ENCODE results near the gene ST3GAL5.

Gene ST3GAL5

DNA sequence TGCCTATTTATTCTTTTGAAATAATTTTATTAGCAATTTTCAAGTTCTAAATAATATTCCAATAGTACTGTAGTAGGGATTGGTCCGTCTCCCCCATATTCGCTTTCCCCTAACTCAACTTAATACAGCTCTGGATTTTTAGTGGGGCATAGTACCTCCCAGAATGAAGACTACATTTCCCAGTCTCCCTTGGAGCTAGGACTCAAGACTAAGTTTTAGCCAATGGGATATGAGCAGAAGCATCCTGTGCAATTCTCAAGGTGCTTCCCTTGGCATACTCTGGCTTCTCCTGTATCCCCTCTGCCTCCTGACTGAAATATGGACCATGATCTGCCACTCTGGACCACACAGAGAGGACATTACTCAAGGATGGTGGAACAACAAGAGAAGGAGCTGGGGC lies 24.1 kb downstream of the ST3GAL5 start:
- DNase-seq = no peak

DNA sequence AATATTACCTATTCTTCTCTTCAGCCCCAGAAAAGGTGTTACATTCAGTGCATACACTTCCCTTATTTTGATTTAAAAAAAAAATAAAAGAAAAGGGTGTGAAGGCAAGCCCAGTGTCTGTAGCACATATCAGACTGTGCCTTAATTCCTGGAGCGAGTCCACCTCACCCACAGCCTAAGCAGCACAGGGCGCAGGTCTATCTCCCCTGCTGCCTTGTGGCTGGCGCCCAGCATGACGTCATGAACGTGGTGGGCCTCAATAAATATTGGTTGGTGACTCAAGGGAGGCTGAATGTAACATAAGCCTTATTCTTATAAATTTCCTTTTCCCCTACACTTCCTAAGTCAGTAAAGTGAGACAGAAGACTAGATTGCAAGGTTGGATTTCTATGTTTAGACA lies 26.4 kb downstream of the ST3GAL5 start:
- DNase-seq = peak in 1 of 2 experiments; percentile 33

DNA sequence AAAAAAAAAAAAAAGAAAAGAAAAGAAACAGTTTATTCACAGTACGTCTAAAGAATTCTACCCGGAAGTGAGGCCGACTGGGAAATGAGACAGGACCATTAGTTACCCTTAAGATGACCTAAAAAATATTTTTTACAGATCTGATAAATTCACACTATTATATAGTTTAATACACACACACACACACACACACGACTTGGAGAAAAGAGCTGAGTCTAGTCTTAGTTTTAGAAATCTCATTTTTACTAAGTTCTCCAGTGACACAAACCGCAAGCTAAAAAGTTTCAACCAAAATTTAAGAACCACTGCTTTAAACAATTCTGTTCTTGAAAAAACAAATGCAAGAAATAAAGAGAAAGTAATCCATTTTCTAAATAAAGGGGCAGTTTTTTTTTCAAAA lies 27.1 kb downstream of the ST3GAL5 start:
- no peak for DNase-seq

DNA sequence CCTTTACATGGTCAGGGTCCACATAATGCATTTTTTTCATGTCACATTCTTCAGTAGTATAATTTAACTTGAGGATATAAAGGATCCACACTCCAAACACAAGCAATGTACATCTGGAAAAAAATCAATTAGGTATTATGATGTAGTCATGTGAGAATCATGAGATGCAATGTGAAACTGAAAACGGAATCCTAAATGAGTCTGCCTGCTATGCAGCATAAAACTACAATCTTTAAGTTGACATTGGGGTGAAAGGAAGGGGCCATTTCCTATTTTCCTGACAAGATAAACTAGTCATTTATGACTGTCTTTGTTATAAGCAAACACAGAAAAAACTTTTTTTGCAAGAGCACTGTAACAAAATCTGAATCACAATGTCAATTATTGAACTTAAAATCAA lies 27.6 kb downstream of the ST3GAL5 start:
- DNase-seq = no peak

DNA sequence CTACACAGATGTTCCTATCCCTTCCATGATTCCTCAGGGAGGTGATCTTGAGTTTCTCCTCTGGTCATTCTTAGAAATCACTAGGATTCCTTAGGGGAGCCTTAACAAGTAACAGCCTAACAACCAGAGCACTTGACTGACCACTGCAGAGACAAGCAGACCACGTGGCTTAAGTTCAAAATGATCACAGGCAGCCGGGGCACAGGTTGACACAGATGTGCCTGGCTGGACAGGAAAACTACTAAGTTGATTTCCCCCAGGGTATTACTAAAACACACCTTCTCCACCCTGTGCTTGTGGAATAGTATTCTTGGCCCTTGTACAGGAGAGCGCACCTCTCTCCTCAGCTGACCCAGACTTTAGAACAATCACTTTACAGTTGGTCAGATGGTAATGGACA lies 29.9 kb downstream of the ST3GAL5 start:
- no peak for DNase-seq

DNA sequence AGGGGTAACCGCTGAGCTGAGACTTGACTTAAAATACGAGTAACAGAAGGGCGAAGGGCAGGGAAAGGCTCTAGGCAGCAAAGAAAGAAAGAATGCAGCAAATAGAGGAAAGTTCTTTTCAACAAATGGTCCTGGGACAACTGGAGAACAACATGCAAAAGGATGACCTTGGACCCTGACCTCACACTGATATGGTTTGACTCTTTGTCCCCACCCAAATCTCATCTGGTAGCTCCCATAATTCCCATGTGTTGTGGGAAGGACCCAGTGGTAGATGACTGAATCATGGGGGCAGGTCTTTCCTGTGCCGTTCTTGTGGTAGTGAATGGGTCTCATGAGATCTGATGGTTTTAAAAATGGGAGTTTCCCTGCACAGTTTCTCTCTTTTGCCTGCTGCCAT lies 33.9 kb downstream of the ST3GAL5 start:
- no peak for DNase-seq

DNA sequence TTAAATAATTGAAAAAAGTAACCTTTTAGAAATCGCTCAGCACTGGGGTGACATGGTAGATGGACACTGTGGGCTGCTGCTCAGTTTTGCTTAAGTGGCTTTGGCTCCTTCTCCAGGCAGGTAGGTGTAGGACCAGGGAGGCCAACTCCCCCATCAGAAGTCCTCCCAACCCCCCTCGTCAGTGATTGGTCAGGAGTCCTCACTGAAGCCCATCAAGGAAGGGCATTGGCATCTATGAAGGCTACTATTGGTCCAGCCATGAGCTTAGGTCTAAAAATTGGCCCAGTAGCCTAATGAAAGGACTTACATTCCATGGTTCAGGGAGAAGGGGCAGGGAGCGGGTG lies 34.7 kb downstream of the ST3GAL5 start:
- peak in 1 of 2 experiments; percentile 33 for DNase-seq

DNA sequence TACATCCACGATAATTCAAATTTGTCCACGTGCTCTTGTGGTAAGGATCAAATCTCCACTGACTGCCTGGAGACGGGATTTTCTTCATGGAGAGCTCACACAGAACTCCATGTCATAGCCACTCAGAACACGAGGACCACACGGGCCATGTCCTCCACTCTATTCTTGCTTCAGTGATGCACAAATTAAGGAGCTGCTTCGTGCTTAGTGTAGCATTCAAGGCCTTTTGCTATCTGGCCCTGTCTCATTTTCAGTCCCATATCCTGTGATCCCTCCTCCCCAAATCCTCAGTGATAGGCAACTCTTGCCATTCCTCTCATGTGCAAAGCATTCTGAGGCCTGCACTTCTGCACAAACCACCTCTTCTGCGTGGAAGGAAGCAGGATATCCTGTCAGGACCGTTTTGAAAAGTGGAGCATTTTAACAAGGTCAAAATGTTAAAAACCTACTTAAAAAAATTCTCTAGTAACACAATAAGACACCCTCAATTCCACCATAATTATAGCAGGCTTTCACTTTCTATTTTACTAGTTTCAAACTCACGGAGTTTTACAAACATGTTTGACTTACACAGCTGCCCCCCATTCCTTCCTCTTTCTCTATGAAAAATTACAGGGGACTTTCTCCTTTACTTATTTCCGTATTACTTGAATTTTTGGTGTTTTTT lies 35.2 kb downstream of the ST3GAL5 start:
- DNase-seq = no peak

DNA sequence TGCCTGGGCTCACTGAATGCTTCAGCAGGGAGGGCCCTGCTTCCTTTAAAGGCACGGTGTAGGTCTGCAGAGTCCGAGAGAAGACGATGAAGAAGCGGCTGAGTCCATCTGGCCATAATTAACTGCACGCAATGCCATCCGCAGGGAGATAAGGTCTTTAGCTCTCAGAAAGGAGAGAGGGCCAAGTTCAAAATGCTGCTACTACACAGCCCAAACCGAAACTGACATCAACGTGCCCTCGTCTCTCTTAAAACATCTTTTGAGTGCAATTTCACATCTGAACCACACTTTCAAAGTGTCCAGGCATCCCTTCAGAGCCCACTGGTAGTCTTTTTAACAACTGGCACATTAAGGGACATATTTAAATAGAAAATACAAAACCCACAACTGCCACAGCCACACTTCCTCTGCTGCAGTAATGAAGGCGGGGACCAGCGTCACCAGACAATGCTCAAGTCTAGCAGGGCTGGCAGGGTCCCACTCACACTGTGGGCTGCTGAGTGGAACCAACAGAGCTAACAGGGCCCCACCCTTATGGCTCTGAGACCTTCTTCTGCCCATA lies 35.8 kb downstream of the ST3GAL5 start:
- peak; percentile 57 to 64 for DNase-seq

DNA sequence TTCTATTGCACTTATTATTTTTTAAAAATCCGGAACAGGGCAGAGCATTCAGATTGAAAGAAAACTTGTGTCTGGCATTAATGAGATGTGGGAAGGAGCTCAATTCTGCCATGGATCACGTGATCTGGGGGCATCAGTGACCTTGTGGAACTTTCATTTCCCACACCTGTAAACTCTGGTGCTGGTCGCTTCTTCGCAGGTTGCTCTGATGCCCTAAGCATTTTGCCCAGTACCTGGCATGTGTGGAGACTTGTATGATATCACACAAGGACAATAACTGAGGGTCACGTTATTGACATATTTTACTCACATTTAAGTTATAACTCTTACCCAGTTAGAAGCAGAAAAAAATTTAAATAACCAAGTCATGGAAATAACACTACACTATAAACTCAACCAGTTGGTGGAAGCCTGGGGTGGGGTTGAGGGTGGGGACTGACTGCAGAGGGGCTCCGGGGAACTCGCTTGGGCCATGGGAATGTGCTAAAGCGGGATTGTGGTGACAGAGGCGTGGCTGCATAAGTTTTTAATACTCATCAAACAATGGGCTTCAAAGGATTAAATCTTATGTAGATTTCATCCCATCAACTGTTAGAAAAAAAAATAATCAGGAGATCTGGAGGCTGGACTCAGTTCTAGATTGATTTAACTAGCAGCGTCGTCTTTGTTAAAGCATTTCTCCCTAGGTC lies 36.5 kb downstream of the ST3GAL5 start:
- no peak for DNase-seq

DNA sequence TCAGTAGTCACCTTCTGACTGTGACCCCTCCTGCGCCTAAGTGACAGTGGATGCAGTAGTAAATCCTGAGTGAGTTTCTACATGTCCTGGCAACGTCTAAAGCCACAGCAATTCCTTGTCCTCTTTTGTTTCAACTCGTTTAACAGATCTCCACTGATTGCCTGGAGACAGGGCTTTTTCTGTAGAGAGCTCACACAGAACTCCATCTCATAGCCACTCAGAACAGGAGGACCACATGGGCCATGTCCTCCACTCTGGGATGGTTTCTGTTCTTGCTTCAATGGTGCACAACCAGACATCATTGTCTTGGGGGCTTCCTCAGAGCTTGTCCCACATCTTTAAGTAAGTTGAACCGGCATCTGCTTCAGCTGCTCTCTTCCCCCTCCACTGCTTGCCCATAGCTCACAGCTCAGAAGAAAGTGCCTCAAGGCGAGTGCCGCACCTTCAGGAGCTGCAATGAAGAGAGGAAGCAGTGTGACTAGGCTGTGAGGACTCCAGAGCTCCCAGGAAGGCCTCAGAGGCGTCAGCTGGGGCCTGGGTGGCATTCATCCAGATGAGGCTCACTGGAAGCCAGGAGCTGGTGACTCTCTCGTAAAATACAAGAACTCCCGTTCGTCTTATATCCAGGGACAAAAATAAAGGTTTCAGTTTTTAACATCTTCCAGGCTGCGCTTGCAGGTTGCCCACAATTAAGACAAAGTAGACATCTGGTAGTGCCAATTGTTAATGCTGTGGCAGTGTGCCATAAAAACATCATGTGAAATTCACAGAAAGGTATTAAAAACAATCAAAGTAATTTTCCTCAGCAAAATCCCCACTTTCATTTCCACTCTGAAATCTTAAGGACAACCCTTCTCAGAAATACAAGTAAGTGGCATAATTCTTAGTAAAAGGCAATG lies 37.3 kb downstream of the ST3GAL5 start:
- peak; percentile 33 to 46 for DNase-seq

DNA sequence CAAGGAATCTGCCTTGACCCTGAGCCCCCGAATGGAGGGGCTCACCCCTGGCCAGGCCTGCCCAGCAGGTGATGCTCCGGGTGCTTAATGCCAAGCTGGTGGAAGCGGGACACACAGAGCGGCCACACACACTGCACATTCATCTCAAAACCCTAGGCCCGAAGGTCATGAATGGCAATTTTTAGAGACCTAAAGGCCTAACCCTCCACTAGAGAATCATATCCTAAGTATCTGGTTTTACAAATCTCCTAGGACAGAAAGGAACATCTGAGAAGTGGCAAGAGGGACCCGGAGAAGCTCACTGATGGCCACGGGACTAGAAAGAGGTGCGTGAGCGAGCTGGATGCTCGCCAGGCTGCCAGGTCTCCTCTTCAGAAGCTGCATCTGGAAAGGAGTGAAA lies 38.3 kb downstream of the ST3GAL5 start:
- DNase-seq = no peak

DNA sequence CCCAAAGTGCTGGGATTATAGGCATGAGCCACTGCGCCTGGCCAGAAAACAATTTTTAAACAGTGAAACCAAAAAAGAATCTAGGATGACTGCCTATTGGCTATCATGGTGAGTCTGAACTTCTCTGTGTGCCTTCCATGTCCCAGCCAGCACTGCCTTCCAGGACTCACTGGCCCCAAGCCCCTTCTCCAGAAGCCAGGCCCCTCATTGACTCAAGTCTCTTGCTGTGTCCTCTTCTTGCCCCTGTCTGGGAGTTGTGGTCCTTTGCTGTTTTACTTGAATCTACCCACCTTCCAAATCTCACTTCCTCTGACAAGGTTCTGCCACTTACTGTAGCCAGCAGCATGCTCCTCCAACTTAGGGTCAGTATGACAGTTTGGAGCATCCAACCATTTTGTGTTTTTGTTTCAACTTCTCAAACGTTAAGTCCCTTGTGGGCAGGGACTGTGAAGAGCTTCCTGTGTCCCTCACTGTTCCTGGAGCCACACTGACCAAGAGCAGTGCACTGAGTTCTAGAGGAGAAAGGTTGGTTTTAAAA lies 41.7 kb downstream of the ST3GAL5 start:
- DNase-seq = no peak

DNA sequence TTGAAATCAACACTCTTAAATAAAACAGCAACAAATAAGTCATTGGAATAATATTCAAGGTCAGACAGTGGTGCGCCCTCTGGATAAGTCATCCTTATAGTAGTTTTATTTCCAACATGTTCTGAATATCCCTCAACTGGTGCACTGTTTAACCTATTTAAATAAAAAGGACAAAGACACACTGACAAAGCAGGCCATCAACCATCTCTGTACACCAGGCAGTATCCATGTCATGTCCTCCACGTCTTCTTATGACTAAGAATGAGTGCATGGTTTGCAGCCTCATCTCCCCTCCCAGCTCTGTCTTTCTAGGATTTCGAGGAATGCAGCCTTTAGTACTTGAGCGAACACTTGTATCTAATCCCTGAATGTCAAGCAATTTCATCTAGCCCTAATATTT lies 42.4 kb downstream of the ST3GAL5 start:
- no peak for DNase-seq

DNA sequence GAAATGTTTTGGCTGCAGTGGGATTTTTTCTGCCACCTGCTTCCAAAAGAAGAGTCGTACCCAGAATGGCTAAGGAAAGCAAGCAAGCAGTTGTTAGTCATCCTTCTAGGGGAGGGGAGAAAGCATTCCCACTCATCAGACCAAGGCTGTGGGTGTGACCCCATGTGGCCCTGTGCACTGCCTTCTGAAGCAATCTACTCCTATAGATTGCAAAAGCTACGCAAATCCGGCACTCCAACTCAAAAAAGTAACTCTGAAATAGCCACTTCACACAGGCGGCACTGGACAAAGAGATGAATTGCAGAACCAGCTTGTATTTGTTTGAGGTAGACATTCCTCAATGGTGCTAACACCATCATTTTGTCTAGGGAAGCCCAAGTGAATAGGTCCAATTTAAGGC lies 44.3 kb downstream of the ST3GAL5 start:
- DNase-seq = no peak

DNA sequence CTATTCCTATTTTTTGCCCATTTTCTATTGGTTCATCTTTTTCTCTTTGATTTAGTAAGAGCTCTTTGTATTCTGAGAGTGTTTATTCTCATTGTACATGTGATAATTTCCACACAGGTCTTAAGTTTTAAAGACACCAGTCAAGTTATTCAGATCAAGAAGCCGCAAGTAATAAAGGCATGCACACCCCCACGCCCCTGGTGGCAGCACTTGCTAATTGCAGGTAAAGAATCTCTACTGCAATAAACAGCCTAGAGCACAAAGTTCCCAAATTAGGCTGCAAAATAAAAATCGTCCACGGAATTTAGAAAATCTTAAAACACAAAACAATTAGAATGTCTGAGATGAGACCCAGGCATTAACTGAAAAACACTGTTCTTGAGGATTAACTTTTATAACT lies 45.2 kb downstream of the ST3GAL5 start:
- DNase-seq = peak; percentile 64 to 65

DNA sequence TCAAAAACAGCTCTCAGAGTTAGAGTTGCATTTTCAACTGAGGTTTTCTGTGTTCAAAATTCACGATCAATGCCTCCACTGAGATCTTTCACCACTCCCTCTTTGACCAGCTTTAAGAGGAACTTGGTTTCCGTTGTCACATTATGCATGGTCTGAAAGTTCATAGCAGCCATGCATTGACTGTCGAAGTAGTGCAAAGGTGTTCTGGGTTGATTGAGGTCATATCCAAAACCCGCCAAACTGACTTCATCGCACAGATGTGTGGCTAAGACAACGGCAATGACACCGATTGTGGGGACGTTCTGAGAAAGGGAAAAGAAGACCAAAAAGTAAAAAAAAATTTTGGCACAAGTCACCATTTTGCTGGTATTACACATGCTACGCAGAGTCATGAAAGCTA lies 48.7 kb downstream of the ST3GAL5 start:
- no peak for DNase-seq

DNA sequence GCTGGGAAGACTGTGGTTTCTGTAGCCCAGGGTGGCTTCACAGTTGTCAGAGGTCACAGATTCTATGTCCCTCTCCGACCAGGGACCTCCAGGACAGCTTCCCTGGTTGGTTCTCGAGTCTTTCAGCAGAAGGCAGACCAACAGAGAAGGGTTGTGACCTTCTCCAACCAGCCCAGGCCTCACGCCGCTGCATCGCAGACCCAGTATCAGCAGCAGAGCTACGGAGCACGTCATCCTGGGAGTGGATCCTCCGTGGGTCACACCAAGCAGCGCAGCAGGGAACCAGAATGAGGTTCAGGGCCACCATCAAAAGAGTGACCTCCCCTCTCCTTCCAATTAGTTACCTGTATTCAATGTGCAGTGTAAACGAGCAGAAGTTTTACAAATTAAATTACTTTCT lies 49.3 kb downstream of the ST3GAL5 start:
- no peak for DNase-seq

DNA sequence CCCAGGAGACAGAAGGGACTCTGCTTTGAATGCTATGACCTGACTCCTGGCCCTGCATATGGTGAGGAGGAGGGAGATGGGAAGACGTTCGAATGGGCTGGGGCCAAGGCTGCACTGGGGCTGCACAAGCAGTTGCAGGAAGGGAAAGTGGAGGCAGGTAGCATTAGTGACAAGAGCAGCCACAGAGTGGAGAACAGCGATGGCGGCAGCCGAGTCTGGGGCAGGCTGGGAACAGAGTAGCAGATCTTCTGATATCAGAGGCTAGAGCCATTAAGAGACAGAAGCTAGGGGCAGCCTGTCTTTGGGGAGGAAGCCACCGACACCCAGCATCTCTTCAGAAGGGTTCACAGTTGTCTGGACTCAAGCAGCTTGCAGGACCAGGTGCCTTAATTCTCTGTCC lies 50.1 kb downstream of the ST3GAL5 start:
- DNase-seq = no peak

DNA sequence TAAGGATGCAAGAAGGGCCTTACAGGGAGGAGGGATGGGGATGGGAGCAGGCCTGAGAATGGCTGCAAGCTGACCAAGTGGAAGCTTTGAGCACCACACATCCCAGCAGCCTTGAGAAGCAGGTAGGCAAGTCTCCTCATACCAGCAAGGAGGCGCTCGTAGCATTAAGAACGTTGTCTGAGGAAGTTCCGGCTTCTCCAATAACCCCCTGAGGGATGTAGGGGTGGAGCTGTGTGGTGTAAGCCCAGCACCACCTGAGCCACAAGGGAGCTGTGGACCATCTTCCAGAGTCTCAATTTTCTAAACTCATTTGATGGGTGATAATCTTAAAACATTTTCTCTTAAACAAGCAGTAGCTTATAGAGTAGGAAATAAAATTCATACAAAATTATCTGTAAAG lies 50.6 kb downstream of the ST3GAL5 start:
- no peak for DNase-seq

DNA sequence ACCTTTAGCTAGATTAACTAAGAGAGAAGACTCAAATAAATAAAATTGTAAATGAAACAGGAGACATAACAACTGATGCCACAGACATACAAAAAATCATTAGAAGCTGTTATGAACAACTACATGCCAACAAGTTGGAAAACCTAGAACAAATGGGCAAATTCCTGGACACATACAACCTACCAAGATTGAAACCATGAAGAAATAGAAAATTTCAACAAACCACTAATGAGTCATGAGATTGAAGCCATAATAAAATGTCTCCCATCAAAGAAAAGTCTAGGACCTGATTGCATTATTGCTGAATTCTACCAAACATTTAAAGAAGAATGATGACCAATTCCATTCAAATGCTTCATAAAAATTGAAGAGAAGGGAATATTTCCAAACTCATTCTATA lies 54.3 kb downstream of the ST3GAL5 start:
- DNase-seq = no peak

DNA sequence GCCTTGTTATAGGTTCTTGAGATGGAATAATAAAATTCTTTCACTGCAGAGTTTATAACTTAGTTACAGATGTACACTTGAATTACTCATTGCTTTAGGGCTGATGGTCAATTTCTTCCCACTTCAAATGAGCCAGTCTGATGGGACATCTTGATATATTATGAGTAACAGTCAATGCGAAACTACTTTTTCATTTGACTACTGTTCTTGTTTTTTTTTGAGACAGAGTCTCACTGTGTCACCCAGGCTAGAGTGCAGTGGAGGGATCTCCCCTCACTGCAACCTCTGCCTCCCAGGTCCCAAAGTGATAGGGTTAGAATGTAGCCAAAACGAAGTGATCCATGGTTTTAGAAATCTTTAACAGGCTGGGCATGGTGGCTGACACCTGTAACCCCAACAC lies 57.1 kb downstream of the ST3GAL5 start:
- no peak for DNase-seq

DNA sequence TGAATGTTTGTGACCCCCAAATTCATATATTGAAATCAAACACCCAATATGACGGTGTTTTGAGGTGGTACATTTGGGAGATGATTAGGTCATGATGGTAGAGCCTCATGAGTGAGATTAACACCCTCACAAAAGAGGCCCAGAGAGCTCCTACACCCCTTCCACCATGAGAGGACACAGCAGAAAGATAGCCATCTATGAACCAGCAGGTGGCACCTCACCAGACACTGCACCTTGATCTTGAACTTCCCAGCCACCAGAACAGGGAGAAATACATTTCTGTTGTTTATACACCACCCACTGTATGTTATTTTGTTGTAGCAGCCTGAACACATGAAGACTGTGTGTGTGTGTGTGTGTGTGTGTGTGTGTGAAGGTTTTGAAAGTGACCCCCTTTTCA lies 58.1 kb downstream of the ST3GAL5 start:
- DNase-seq = no peak

Data from activated CD4-positive, alpha-beta T cell treated with anti-CD3 and anti-CD28 coated beads, Interleukin-2, amount 50 U/mL, for 48 hours (primary cell).